HCT116 (cell line): ENCODE data around the gene C1orf52. TPM values are rescaled to one million over a fixed set of nuclear protein-coding genes. Genes with fewer than 3 reads are reported as not detected.

Experiments used
- ATAC-seq: fragments of 200-7000 bp; cut with Tn5 transposase; 2 replicates; pipeline ENCODE4 v1.9.1; 2020; ENCODE audit warnings: mild to moderate bottlenecking, moderate library complexity
- BruUV-seq: library from RNA; stranded (reverse); fragments of 400-500 nt; replicated peaks from 2 replicates; lab custom pipeline; 2021; lab: Mats Ljungman, UMichigan
- CTCF ChIA-PET: fragments of 300-600 bp; sonication (Branson Sonifier 250); formaldehyde crosslinking; loops from one replicate; lab custom pipeline; 2021; ENCODE audit warnings: antibody characterized with exemption; lab: Charles Lee
- POLR2A ChIA-PET: fragments of 300-600, 350-600 bp; sonication (Branson Sonifier 250); formaldehyde crosslinking; loops from one replicate; lab custom pipeline; 2021; ENCODE audit warnings: antibody characterized with exemption; lab: Charles Lee
- RAD21 ChIA-PET, 2 experiments: fragments of 300-600 bp; sonication (Branson Sonifier 250); formaldehyde crosslinking; loops; one replicate each; lab custom pipeline; 2023; ENCODE audit warnings: low total read pairs in 2 of 2; ENCODE audit not compliant: uncharacterized antibody in 2 of 2, unreplicated experiment in 2 of 2, low non-redundant PET in 1 of 2; lab: Charles Lee
- DNase-seq: peaks from one replicate; pipeline ENCODE4 v3.0.0-alpha.2; 2010; ENCODE audit warnings: low read depth, low spot score
- H2AFZ ChIP-seq: fragments of 200-600 bp; shearing (Covaris generic), sonication (generic); 2 replicates; pipeline ENCODE4 v1.6.1; 2017; ENCODE audit warnings: low read depth, mixed run types, mixed read lengths, antibody characterized with exemption, low read length; ENCODE audit not compliant: poor library complexity, severe bottlenecking
- H3K27ac ChIP-seq: 2 replicates; pipeline ENCODE4 v1.5.1; 2012; ENCODE audit warnings: low read depth, low read length
- H3K27me3 ChIP-seq: fragments of 200-600 bp; sonication (generic); 2 replicates; pipeline ENCODE4 v1.6.1; 2016; ENCODE audit warnings: mixed run types, low read length, mixed read lengths; ENCODE audit not compliant: insufficient read depth
- H3K36me3 ChIP-seq, 2 experiments: fragments of 200-500 bp in 1 of 2; fragments of 200-600 bp in 1 of 2; sonication (Bioruptor generic) in 1 of 2; sonication (generic) in 1 of 2; 2 replicates each; pipeline versions ENCODE4 v1.5.1 to v1.6.1; 2014 to 2016; ENCODE audit warnings: low read length in 2 of 2, inconsistent platforms in 1 of 2, mixed read lengths in 1 of 2, mixed run types in 1 of 2; ENCODE audit not compliant: insufficient read depth in 2 of 2, control insufficient read depth in 1 of 2
- H3K4me1 ChIP-seq, 2 experiments: fragments of 200-600 bp in 1 of 2; sonication (generic) in 1 of 2; 2 replicates each; pipeline versions ENCODE4 v1.5.1 to v1.6.1; 2012 to 2017; ENCODE audit warnings: low read length in 2 of 2, inconsistent platforms in 1 of 2, mild to moderate bottlenecking in 1 of 2, mixed read lengths in 1 of 2, mixed run types in 1 of 2, moderate library complexity in 1 of 2; ENCODE audit not compliant: insufficient read depth in 2 of 2, control insufficient read depth in 1 of 2
- H3K4me2 ChIP-seq: fragments of 200-600 bp; sonication (generic); 2 replicates; pipeline ENCODE4 v1.6.1; 2017; ENCODE audit warnings: mixed run types, low read length, mixed read lengths
- H3K4me3 ChIP-seq, 2 experiments: fragments of 200-600 bp in 1 of 2; sonication (generic) in 1 of 2; replicated peaks in 1 of 2; 2 replicates each; pipeline ENCODE4 v1.5.1; 2011 to 2016; ENCODE audit warnings: low read length in 2 of 2, control low read depth in 1 of 2, low read depth in 1 of 2, mild to moderate bottlenecking in 1 of 2, mixed read lengths in 1 of 2, mixed run types in 1 of 2
- H3K79me2 ChIP-seq: fragments of 200-600 bp; sonication (generic); 2 replicates; pipeline ENCODE4 v1.6.1; 2017; ENCODE audit warnings: mild to moderate bottlenecking, mixed run types, low read length, moderate library complexity, mixed read lengths; ENCODE audit not compliant: insufficient read depth
- H3K9ac ChIP-seq: fragments of 200-600 bp; sonication (generic); 2 replicates; pipeline ENCODE4 v1.6.1; 2016; ENCODE audit warnings: low read length, mixed read lengths
- H3K9me2 ChIP-seq: fragments of 200-600 bp; sonication (generic), shearing (Covaris generic); 2 replicates; pipeline ENCODE4 v1.6.1; 2017; ENCODE audit warnings: mixed run types, mild to moderate bottlenecking, moderate library complexity; ENCODE audit not compliant: insufficient read depth
- H3K9me3 ChIP-seq, 2 experiments: fragments of 200-500 bp in 1 of 2; fragments of 200-600 bp in 1 of 2; sonication (Bioruptor generic) in 1 of 2; sonication (generic) in 1 of 2; 2 replicates each; pipeline ENCODE4 v1.6.1; 2014 to 2017; ENCODE audit warnings: low read length in 2 of 2, mixed read lengths in 2 of 2, inconsistent platforms in 1 of 2, low read depth in 1 of 2, mild to moderate bottlenecking in 1 of 2, mixed run types in 1 of 2, moderate library complexity in 1 of 2; ENCODE audit not compliant: control insufficient read depth in 1 of 2, insufficient read depth in 1 of 2
- H4K20me1 ChIP-seq: fragments of 200-600 bp; sonication (generic), shearing (Covaris generic); 2 replicates; pipeline ENCODE4 v1.6.1; 2017; ENCODE audit warnings: mixed run types, mild to moderate bottlenecking, moderate library complexity; ENCODE audit not compliant: insufficient read depth
- ATF3 ChIP-seq: IDR thresholded peaks from 2 replicates; pipeline ENCODE4 v1.6.1; 2012
- CBX3 ChIP-seq: IDR thresholded peaks from 2 replicates; pipeline ENCODE4 v1.6.1; 2012; ENCODE audit warnings: low read depth
- CTCF ChIP-seq, 3 experiments: fragments of 200-600 bp in 1 of 3; sonication (generic) in 1 of 3; IDR thresholded peaks in 2 of 3; conservative IDR thresholded peaks in 1 of 3; 2 replicates each; pipeline ENCODE4 v1.5.1; 2012 to 2017; ENCODE audit warnings: low read depth in 2 of 3, low read length in 2 of 3, antibody characterized with exemption in 1 of 3, borderline replicate concordance in 1 of 3, control low read depth in 1 of 3, mild to moderate bottlenecking in 1 of 3, mixed read lengths in 1 of 3, mixed run types in 1 of 3, moderate library complexity in 1 of 3; ENCODE audit not compliant: insufficient read depth in 1 of 3
- ELF1 ChIP-seq: IDR thresholded peaks from 2 replicates; pipeline ENCODE4 v1.6.1; 2012; ENCODE audit warnings: low read depth, borderline replicate concordance
- EZH2 ChIP-seq: fragments of 200-600 bp; sonication (generic); IDR thresholded peaks from 2 replicates; pipeline ENCODE4 v1.6.1; 2017; ENCODE audit warnings: antibody characterized with exemption, mixed run types
- EZH2phosphoT487 ChIP-seq: fragments of 200-600 bp; IDR thresholded peaks from 2 replicates; pipeline ENCODE4 v1.6.1; 2018; ENCODE audit warnings: antibody characterized with exemption, borderline replicate concordance
- POLR2A ChIP-seq: IDR thresholded peaks from 2 replicates; pipeline ENCODE4 v1.7.0; 2011; ENCODE audit warnings: borderline replicate concordance; ENCODE audit not compliant: insufficient read depth, insufficient read length; ENCODE audit errors: extremely low read depth
- POLR2AphosphoS5 ChIP-seq: IDR thresholded peaks from 2 replicates; pipeline ENCODE4 v1.6.1; 2011; ENCODE audit warnings: mild to moderate bottlenecking, low read depth, low read length, moderate library complexity
- REST ChIP-seq: IDR thresholded peaks from 2 replicates; pipeline ENCODE4 v1.6.1; 2012; ENCODE audit warnings: low read depth
- SIN3A ChIP-seq: IDR thresholded peaks from 2 replicates; pipeline ENCODE4 v1.6.1; 2012; ENCODE audit warnings: low read depth
- SP1 ChIP-seq: IDR thresholded peaks from 2 replicates; pipeline ENCODE4 v1.6.1; 2012; ENCODE audit warnings: low read depth
- SRF ChIP-seq: IDR thresholded peaks from 2 replicates; pipeline ENCODE4 v1.6.1; 2012; ENCODE audit warnings: low read depth
- TCF7L2 ChIP-seq: IDR thresholded peaks from 2 replicates; pipeline ENCODE4 v1.7.0; 2011; ENCODE audit warnings: borderline replicate concordance, inconsistent platforms; ENCODE audit not compliant: insufficient read depth, insufficient read length; ENCODE audit errors: extremely low read depth
- YY1 ChIP-seq: IDR thresholded peaks from 2 replicates; pipeline ENCODE4 v1.6.1; 2011; ENCODE audit warnings: low read length, low read depth, moderate library complexity, mild to moderate bottlenecking; ENCODE audit not compliant: insufficient replicate concordance; ENCODE audit errors: extremely low read depth
- ZFX ChIP-seq: fragments of 450-650 bp; IDR thresholded peaks from 2 replicates; pipeline ENCODE4 v1.6.1; 2017
- intact Hi-C: fragments of 100-400 bp; cut with micrococcal nuclease; formaldehyde crosslinking; loops from 2 replicates; pipeline ENCODE4 v1.10.0; 2022
- total RNA-seq: library from RNA; stranded (reverse); gene quantifications from one replicate; pipeline ENCODE4 v1.2.1, GENCODE V29; 2021; ENCODE audit not compliant: unreplicated experiment

C1orf52 gene
- total RNA-seq, 1 experiment from 2014 or later: 23.3 TPM

GRCh38 chr1:85243372-85243771 lies 16.1 kb downstream of the C1orf52 start (continued):
- TF ChIP-seq REST: no peak
- TF ChIP-seq, all 23 proteins: peak for 0

GRCh38 chr1:85240643-85241042 lies 18.8 kb downstream of the C1orf52 start:
- Histone ChIP-seq H3K9me2 (no peaks in the 10 kb centered on the region), H2AFZ (peak overlapping the region; percentile 62), H3K27me3 (no peaks in the 10 kb centered on the region), H3K79me2 (no peaks in the 10 kb centered on the region), H3K9ac (no peak overlapping the region), H3K27ac (no peak overlapping the region), H3K4me2 (no peak overlapping the region), H3K4me3 (no peak overlapping the region), H3K4me1 (peaks cover 4 to 10% of the 10 kb centered on the region in 2 experiments; a peak in 3 of 4 replicates), H3K9me3 (no peaks in the 10 kb centered on the region), H3K36me3 (no peaks in the 10 kb centered on the region), H4K20me1 (no peaks in the 10 kb centered on the region)
- intact Hi-C loops: loop anchor here (1.0 kb wide), 1 partner anchor 131 kb away; no protein-coding TSS in a partner anchor
- no peak for ATAC-seq
- BruUV-seq: no TSS peak
- ChIA-PET RAD21 (interaction anchor here (0.8 to 1.8 kb wide), 5 partner anchors 14 to 296 kb away, joined by 4 to 17 read pairs (median 9); no protein-coding TSS in a partner anchor), CTCF (interaction anchor here (0.8 to 3.0 kb wide), 8 partner anchors 10 to 299 kb away, joined by 3 to 48 read pairs (median 10); partner anchors contain the start of gene C1orf52), POLR2A (interaction anchor here (1.2 kb wide), 2 partner anchors 10 to 296 kb away, joined by 3 to 11 read pairs; no protein-coding TSS in a partner anchor)
- no peak for DNase-seq
- TF ChIP-seq YY1: no peak
- TF ChIP-seq SRF: no peak
- TF ChIP-seq CTCF (IDR thresholded peaks at IDR 0.05 in 2 of 3, conservative IDR thresholded peaks at IDR 0.05 in 1 of 3; ENCODE audit: borderline replicate concordance in 1 of 3, insufficient read depth in 1 of 3, low read depth in 2 of 3, low read length in 2 of 3): no peak
- TF ChIP-seq EZH2phosphoT487: no peak
- no peak for TF ChIP-seq CBX3
- TF ChIP-seq TCF7L2: no peak
- TF ChIP-seq SIN3A: no peak
- no peak for TF ChIP-seq REST
- TF ChIP-seq ELF1: no peak
- TF ChIP-seq ZFX: no peak
- TF ChIP-seq SP1: no peak
- no peak for TF ChIP-seq POLR2A
- TF ChIP-seq ATF3: no peak
- no peak for TF ChIP-seq EZH2
- no peak for TF ChIP-seq POLR2AphosphoS5
